Activated CD4-positive, alpha-beta T cell treated with anti-CD3 and anti-CD28 coated beads for 48 hours (primary cell): ENCODE results near the gene PMIS2.

Source experiments
- DNase-seq: peaks from one replicate; pipeline ENCODE4 v3.0.0-alpha.2; 2020

Gene PMIS2

DNA sequence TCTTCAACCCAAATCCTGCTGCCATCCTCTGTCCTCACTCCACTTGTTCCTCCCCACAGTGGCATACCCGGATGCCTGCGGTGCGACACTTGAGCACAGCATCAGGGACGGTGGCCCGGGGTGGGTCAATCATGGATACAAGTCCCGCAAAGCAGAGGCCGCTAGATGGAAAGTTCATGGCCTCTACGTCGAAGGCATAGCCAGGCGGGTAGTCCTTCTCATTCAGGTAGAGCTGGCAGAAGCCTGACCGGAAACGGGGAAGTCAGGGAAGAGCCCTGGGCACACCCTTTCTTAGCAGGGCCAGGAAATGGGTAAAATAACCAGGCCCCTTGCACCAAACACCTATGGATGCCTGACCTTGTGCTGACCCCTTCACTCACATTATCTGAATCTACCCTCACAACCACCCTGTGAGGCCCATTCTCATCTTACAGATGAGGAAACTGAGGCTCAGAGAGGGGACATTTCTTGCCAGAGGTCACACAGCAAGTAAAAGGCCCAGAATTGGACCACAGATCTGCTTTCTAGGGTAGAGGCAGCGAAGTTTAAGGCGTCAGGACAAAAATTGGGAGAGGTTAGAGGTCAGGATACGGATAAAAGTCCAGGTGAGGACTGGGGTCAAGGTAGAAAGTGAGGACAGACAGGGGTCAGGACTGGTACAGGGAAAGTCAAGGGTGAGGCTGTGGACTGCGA lies 29.0 kb upstream of the PMIS2 start:
- DNase-seq: no peak

GRCh38 chr19:35557539-35558399 lies 28.2 kb upstream of the PMIS2 start:
- DNase-seq: peak; percentile 74

DNA sequence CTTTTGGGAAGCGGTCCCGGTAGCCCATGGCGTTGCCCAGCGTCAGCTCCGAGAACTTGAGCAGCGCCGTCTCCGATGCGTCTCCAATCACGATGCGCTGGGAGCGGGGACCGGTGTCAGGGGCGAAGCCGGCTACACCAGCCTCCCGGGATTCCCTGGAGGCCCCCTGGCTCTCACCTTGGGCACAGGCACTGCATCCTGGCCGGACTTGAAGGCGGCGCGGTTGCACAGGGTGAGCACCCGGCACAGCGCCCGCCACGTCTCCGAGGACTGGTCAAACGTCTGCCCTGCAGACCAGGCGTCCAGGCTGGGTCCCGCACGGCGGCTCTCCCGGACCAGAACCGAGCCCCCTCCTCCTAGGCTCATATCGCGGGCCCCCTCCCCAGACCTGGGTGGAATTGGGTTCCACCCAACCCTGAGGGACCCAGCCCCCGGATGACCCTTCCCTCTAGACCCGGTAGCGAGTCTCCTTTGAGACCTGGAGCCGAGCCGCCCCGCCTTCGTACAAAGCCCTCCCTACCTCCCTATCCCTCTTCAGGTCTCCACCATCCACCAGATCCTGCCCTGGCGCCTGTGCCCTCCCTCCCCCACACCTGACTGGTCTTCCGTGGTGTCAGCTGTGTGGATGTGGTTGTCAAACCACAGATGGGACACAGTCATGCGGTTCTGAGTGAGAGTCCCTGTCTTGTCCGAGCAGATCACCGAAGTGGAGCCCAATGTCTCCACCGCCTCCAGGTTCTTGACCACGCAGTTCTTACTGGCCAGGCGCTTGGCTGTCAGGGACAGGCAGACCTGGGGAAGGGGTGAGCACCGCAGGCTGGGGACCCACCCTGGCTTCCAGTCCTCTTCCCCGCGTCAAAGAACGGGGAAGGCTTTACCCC lies 27.3 kb upstream of the PMIS2 start:
- DNase-seq: no peak

DNA sequence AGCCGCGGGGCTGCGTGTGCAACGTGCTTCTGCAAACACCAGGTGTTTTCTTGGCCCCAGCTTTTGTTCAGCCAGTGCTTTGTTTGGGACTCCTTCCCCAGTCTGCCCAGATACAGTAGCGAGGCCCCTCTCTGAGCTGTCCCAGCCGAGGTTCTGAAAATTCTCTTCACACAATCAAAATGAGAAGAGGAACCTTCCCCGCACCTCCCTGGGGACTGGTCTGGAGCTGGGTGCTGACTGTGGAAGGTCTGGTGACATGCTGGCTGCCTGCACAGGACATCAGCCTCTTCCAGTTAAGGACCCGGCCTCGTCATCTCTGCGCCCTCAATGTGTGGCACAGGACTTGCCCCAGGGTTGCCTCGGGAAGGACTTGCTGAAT lies 26.7 kb upstream of the PMIS2 start:
- DNase-seq: no peak

- no peak for DNase-seq
Measured at GRCh38 chr19:35559781-35560180, 26.2 kb upstream of the PMIS2 start.

GRCh38 chr19:35560271-35560670 lies 25.7 kb upstream of the PMIS2 start:
- DNase-seq: no peak

- DNase-seq: no peak
Measured at GRCh38 chr19:35560677-35561076, 25.3 kb upstream of the PMIS2 start.

- no peak for DNase-seq
Measured at GRCh38 chr19:35561436-35561835, 24.5 kb upstream of the PMIS2 start.

DNA sequence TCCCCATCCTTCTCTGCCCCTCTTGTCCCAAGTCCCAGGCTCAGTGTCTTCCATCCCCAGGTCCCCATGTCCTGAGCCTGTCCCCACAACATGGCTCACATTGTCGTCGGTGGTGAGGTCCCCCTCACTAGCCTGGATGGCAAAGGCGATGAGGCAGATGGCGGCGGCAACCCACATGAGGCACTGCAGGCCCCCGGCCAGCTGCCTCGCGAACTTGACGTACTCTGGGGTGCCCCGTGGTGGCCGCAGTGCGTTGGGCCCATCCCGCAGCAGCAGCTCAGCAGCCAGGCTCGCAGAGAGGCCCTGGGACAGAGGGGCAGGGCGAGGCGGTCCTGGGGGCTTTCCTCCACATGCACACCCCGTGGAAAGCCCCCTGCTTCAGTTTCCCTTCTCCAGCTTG lies 23.6 kb upstream of the PMIS2 start:
- DNase-seq: no peak

GRCh38 chr19:35562776-35563175 lies 23.2 kb upstream of the PMIS2 start:
- DNase-seq: no peak

GRCh38 chr19:35563207-35563829 lies 22.7 kb upstream of the PMIS2 start, which contains the start of gene ATP4A:
TSS of gene ATP4A (minus strand) at chr19:35563658. CDS start at chr19:35563629, 29 bp downstream.
- DNase-seq: no peak

DNA sequence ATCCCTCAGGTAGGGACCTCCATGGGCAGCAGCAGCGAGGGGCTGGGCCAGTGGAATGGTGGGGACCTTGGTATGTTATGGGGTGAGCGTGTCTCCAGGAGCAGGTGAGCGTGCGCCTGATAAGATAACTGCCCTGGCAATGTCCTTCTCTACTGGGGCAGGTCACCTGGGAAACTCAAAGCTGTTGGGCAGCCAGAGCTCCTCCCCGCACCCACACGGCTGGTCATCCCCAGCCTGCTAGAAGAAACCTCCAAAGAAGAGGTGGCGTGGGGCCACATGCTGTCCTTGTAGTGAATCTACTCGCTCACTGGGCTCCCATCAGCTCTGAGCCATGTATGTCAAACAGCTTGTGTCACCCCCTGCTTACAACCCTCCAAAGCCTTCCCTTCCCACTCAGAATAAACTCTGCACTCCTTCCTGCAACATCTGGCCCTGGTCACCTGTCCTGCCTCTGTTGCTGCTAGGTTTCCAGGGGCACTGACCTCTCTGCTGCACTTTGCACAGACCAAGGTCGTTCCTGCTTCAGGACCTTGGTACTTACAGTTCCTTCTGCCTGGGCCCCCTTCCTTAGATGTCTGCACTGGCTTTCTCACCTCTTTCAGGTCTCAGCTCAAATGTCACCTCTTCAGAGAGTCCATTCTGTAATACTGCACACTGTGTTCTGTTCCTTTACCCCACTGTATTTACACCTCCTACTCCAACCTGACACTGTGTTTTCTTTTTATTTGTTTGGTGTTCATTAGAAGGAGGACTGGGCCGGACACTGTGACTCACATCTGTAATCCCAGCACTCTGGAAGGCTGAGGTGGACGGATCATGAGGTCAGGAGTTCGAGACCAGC lies 20.7 kb upstream of the PMIS2 start:
- no peak for DNase-seq

- no peak for DNase-seq
Measured at GRCh38 chr19:35566738-35567137, 19.2 kb upstream of the PMIS2 start.

DNA sequence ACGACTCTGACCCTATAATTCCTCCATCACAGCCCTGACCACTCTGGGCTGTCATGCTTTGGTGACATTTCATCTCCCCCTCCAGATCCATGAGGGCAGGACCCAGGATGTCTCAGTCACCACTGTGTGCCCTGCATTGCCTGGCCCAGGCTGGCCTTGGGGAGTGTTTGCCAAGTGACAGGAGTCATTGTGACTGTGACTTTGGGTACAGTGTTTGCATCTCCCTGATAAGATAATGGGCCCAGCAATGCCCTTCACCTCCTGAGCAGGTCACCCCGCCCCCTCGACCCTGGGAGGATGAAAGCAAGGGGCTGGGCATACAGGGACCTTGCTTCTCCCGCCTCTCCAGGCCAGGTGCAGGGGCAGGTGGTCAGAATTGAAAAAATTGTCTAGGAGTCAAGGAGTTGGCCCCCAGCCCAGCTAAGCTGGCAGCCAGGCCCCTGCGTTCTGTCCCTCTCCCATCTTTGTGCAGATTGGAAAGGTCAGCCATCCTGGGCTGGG lies 16.6 kb upstream of the PMIS2 start:
- DNase-seq: no peak

DNA sequence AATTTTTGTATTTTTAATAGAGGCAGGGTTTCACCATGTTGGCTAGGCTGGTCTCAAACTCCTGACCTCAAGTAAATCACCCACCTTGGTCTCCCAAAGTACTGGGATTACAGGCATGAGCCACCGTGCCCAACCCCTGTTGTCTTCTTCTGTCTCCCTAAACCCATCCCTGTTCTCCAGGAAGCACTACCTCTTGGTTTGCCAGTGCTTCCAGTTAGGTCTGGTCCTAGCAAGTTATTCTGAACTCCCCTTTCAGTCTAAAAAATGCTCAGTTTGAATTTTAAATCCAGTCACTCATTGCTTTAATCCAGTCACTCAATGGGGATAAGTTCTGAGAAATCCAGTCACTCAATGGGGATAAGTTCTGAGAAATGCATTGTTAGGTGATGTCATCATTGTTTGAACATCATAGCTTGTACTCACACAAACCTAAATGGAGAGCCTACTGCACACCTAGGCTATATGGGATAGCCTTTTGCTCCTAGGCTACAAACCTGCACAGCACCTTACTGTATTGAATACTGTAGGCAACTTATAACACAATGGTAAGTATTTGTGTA lies 14.5 kb upstream of the PMIS2 start:
- DNase-seq: no peak

DNA sequence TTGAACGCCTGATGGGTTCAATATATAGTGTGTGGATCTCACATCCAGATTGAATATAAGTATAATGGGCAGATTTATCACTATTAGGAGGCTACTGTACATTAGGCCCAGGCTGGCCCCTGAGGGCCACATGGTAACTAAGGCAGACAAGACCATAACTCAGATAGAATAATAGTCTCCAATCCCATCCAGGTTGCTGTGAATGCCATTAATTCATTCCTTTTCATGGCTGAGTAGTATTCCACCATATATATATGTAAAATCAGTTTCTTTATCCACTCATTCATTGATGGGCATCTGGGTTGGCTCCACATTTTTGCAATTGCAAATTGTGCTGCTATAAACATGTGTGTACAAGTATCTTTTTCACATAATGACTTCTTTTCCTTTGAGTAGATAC lies 8.1 kb upstream of the PMIS2 start:
- DNase-seq: no peak

DNA sequence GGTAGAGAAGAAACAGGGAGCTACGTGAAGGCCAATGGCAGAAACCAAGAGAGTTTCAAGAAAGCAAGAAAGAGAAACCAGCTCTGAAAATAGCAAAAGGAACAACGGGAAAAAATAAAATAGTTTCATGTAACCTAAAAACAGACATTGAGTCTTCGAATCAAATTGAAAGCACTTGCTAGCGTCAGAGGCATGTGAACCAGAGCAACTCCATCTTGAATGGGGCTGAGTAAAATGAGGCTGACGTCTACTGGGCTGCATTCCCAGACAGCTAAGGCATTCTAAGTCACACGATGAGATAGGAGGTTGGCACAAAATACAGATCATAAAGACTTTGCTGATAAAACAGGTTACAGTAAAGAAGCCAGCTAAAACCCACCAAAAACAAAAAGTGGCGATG lies 7.3 kb upstream of the PMIS2 start:
- DNase-seq: no peak

DNA sequence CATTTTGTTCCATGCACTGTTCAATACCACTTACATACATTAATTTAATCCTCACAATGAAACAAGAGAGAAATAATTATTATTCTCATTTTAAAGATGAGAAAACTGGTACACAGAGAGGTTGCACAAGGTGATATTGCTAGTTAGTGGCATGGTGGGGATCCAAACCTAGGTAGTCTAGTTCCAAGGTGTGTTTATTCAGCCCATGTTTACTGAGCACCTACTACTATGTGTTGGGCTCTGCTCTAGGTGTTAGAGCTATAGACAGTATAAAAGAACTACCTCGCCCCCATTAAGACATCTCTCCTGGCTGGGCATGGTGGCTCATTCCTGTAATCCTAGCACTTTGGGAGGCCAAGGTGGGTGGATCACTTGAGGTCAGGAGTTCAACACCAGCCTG lies 3.2 kb upstream of the PMIS2 start:
- DNase-seq: no peak

DNA sequence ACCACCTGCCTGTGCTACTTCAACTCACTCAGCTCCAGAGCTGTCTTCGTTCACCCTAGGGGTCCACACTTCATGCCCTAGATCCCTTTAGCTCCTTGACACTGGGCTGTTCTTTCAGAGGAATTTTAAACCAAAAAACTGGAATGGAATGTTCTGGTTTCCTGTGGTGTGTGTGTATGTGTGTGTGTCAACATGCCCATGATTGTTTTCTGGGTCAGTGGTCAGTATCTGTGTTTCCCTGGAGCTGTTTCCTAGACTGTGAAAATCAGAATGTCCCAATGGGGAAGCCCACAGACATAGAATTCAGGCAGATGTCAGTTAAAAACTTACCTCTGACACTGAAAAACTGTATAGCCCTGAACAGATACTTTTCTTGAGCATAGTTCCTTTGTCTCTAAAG lies 1.3 kb downstream of the PMIS2 start:
- DNase-seq: no peak

GRCh38 chr19:35590875-35591274 lies 4.9 kb downstream of the PMIS2 start:
- no peak for DNase-seq

DNA sequence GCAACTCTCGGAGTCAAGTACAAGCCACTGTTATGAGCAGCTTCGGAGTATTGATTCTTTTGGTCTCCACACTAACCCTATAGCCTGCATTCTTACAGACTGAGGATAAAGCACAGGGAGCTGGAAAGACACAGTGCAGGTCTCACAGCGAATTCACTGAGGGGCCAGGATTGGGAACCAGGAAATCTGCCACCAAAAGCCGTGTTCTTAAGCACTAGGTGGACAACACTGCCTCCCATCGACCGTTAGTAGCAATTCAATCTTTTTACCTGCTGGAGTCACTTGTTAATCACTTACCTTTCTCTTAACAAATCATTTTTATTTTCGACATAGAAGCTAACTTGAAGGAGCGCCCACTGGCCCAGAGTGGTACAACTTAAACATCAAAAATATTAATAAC lies 6.3 kb downstream of the PMIS2 start:
- DNase-seq: peak; percentile 36
